Large intestine (tissue), 3 donors: Measurements from ENCODE around the gene NFASC. TPM values are rescaled to one million over a fixed set of nuclear protein-coding genes. Genes with fewer than 3 reads are reported as not detected.

Experiments used
- DNase-seq, 2 donors: peaks; one replicate each; pipeline versions ENCODE4 v3.0.0 to v3.0.0-alpha.2; 2013
- H3K27ac ChIP-seq: one replicate; pipeline ENCODE4 v1.5.1; 2013; ENCODE audit warnings: low read length
- H3K27me3 ChIP-seq: 2 replicates; pipeline ENCODE4 v1.6.1; 2013; ENCODE audit warnings: low read length; ENCODE audit not compliant: control insufficient read depth, insufficient read depth
- H3K36me3 ChIP-seq: 2 replicates; pipeline ENCODE4 v1.6.1; 2013; ENCODE audit warnings: low read length; ENCODE audit not compliant: control insufficient read depth, insufficient read depth
- H3K4me1 ChIP-seq: one replicate; pipeline ENCODE4 v1.6.1; 2013; ENCODE audit warnings: low read length; ENCODE audit not compliant: control insufficient read depth, insufficient read depth
- H3K4me3 ChIP-seq: one replicate; pipeline ENCODE4 v1.5.1; 2013; ENCODE audit warnings: low read length
- H3K9me3 ChIP-seq: one replicate; pipeline ENCODE4 v1.6.1; 2013; ENCODE audit warnings: mild to moderate bottlenecking, low read depth, low read length, moderate library complexity; ENCODE audit not compliant: control insufficient read depth
- WGBS: methylation state at CpG from one replicate; pipeline ENCODE4 v1.1.5; 2013; ENCODE audit warnings: low lambda C conversion rate; ENCODE audit not compliant: insufficient coverage; 5-methylcytosine and 5-hydroxymethylcytosine counted together
- polyA plus RNA-seq: library from polyadenylated mRNA; unstranded; fragments of 120-200 nt; gene quantifications from one replicate; pipeline ENCODE4 v1.2.1, GENCODE V29; 2013

Gene NFASC
- polyA plus RNA-seq, 1 donor: 10.1 TPM

GRCh38 chr1:204968135-204968534, 97.5 kb downstream of the NFASC start:
- Histone ChIP-seq H3K4me1 (no peaks in the 10 kb centered on the region), H3K27me3 (peaks cover 21% of the 10 kb centered on the region), H3K4me3 (no peak overlapping the region), H3K9me3 (no peaks in the 10 kb centered on the region), H3K36me3 (no peaks in the 10 kb centered on the region), H3K27ac (no peak overlapping the region)
- no peak for DNase-seq
- no CpG with 5 or more reads among the region's 10 CpGs for WGBS

- 93% methylated on average over 3 of the region's 16 CpGs for WGBS
- Histone ChIP-seq H3K27ac (no peak overlapping the region), H3K27me3 (peaks cover 18% of the 10 kb centered on the region), H3K4me1 (no peaks in the 10 kb centered on the region), H3K9me3 (no peaks in the 10 kb centered on the region), H3K36me3 (no peaks in the 10 kb centered on the region), H3K4me3 (no peak overlapping the region)
- DNase-seq: no peak
Observed at GRCh38 chr1:204968951-204969350, 98.3 kb downstream of the NFASC start.

GRCh38 chr1:204970937-204971336, 100.3 kb downstream of the NFASC start:
- Histone ChIP-seq H3K27me3 (peaks cover 13% of the 10 kb centered on the region), H3K27ac (no peak overlapping the region), H3K4me1 (no peaks in the 10 kb centered on the region), H3K4me3 (no peak overlapping the region), H3K9me3 (no peaks in the 10 kb centered on the region), H3K36me3 (no peaks in the 10 kb centered on the region)
- WGBS: no CpG with 5 or more reads among the region's 2 CpGs
- DNase-seq: no peak

DNA sequence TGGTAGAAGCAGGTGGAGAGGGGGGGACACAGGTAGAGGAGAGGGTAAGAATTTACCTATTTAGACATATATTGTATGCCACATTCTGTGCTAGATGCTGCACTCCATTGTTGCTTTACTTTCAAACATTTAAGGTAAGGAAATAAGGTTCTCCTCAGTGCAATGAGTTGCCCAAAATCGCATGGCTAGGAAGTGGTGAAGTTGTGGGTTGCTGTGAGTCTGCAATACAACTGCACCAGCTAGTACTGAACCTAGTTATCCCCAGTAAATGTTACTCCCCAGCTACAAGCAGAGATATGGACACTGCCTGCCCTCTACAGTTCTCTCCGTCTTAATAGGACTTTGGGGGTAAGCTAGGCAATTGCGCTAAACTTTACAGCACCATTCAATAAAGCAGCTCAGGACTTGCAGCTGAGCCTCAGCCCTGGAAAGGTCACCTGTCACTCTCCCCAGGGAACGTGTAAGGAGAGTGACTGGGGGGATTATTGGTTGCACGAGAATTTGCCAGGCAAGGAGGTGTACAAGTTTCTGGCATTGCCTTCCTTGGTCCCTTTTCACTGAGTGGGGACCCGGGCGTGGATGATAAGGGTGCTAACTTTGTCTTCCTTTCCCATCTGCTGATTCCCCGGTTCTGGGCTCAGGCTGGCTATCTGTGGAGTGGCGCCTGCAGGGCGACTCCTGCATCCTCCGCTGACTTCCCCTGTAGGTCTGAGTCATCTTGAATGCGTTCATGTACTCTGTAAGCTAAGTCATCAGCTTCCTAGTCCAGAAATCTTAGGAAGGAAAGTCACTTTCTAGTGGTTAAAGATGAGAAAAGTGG, 101.1 kb downstream of the NFASC start:
- WGBS: 70% methylated on average over 2 of the region's 12 CpGs
- H3K27me3 ChIP-seq: peaks cover 13% of the 10 kb centered on the region
- no peaks in the 10 kb centered on the region for H3K36me3 ChIP-seq
- H3K4me1 ChIP-seq: no peaks in the 10 kb centered on the region
- no peak overlapping the region for H3K27ac ChIP-seq
- H3K4me3 ChIP-seq: no peak overlapping the region
- H3K9me3 ChIP-seq: no peaks in the 10 kb centered on the region
- no peak for DNase-seq

DNA sequence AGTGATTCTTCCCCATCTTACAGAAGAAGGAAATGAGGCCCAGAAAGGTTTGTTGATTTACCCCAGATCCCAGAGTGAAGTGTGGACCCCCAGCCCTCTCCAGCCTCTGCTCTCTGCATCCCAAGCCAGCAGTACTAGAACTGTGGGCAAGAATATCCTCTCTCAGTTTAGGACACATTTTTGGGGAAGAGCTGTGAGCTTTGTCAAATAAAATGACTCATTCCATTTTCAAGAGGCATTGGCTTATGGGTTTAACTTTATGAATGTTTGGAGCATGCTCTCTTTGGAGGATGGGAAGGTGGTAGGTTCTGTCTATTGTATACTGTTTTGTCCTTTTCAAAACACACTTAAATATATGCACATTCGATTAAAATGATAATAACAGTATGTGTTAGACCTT, 101.8 kb downstream of the NFASC start:
- no CpG with 5 or more reads among the region's 1 CpG for WGBS
- Histone ChIP-seq H3K4me1 (no peaks in the 10 kb centered on the region), H3K27me3 (peaks cover 13% of the 10 kb centered on the region), H3K36me3 (no peaks in the 10 kb centered on the region), H3K4me3 (no peak overlapping the region), H3K9me3 (no peaks in the 10 kb centered on the region), H3K27ac (no peak overlapping the region)
- DNase-seq: no peak

DNA sequence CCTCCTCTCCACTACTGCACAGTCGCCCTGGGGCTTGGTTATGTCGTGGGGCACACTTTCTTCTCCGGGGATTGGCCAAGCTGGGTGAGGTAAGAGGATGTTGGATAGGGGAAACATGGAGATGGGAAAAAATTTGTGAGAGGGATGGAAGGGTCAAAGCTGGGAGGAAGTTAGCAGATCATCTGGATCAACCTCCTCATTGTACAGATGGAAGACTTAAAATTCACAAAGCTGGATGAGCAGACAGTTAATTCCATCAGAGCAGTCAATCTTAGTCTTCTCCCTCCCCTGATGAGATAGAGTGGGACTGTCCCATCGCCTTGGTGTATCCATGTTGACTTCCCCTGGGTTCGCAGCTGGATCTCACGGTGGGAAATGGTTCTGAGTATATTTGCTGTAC, 102.8 kb downstream of the NFASC start:
- no peaks in the 10 kb centered on the region for H3K9me3 ChIP-seq
- peaks cover 13% of the 10 kb centered on the region for H3K27me3 ChIP-seq
- no peaks in the 10 kb centered on the region for H3K36me3 ChIP-seq
- no peak overlapping the region for H3K27ac ChIP-seq
- H3K4me1 ChIP-seq: no peaks in the 10 kb centered on the region
- no peak for DNase-seq
- no CpG with 5 or more reads among the region's 6 CpGs for WGBS
- H3K4me3 ChIP-seq: no peak overlapping the region

- Histone ChIP-seq H3K27me3 (peaks cover 13% of the 10 kb centered on the region), H3K4me3 (no peak overlapping the region), H3K4me1 (no peaks in the 10 kb centered on the region), H3K36me3 (no peaks in the 10 kb centered on the region), H3K27ac (no peak overlapping the region), H3K9me3 (no peaks in the 10 kb centered on the region)
- WGBS: no CpG with 5 or more reads among the region's 2 CpGs
- DNase-seq: no peak
Observed at GRCh38 chr1:204974327-204974726, 103.7 kb downstream of the NFASC start.

GRCh38 chr1:204975021-204975420, 104.4 kb downstream of the NFASC start:
- H3K27me3 ChIP-seq: peaks cover 13% of the 10 kb centered on the region
- H3K36me3 ChIP-seq: no peaks in the 10 kb centered on the region
- no peak overlapping the region for H3K27ac ChIP-seq
- no peak for DNase-seq
- H3K9me3 ChIP-seq: no peaks in the 10 kb centered on the region
- H3K4me1 ChIP-seq: no peaks in the 10 kb centered on the region
- WGBS: no CpG with 5 or more reads among the region's 12 CpGs
- H3K4me3 ChIP-seq: no peak overlapping the region

DNA sequence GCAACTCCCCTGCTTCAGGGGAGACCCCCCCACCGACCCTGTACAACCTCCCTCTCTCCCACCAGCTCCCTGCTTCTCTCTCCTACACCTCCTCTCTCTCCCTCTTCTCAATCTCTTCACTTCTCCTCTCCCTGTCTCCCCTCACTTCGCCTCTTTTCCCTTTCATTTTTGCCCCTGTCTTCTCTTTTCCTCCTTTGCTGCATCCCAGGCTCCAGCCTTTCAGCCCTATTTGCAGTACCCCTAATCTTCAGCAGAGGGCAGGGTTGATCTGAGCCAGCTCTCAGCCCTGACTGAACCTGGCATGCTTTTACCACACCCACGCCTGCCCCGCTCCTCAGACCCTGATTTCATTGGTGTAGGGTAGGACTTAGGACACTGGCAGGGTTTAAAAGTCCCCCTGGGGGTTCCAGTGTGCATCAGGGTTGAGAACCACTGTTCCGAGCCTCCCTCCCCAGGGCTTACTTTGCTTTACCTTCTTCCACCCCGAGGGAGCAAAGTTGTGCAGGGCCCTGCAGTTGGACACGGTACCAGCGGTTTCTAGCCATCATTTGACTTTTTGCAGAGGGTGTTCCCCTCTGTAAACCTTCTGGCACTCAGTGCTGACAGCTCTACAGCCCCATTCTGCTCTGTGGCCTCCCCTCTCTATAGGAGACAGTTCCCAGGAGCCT, 105.0 kb downstream of the NFASC start:
- no peak overlapping the region for H3K4me3 ChIP-seq
- peaks cover 11% of the 10 kb centered on the region for H3K27me3 ChIP-seq
- no peaks in the 10 kb centered on the region for H3K9me3 ChIP-seq
- peak; percentile 8 to 29 for DNase-seq
- H3K27ac ChIP-seq: no peak overlapping the region
- 0% methylated on average over 1 of the region's 8 CpGs for WGBS
- H3K4me1 ChIP-seq: no peaks in the 10 kb centered on the region
- no peaks in the 10 kb centered on the region for H3K36me3 ChIP-seq

GRCh38 chr1:204976646-204977045, 106.0 kb downstream of the NFASC start:
- WGBS: no CpG with 5 or more reads among the region's 13 CpGs
- H3K4me1 ChIP-seq: no peaks in the 10 kb centered on the region
- DNase-seq: no peak
- H3K27me3 ChIP-seq: peaks cover 9% of the 10 kb centered on the region
- no peaks in the 10 kb centered on the region for H3K36me3 ChIP-seq
- H3K9me3 ChIP-seq: no peaks in the 10 kb centered on the region
- no peak overlapping the region for H3K4me3 ChIP-seq
- no peak overlapping the region for H3K27ac ChIP-seq
